Ishikawa (cell line): Measurements from ENCODE around the gene CLCN2.
A peak's percentile ranks its signal among the peaks of the same experiment; 100 is the strongest.

ENCODE experiments used
- CEBPB ChIP-seq: IDR thresholded peaks from 2 replicates; pipeline ENCODE4 v1.6.1; 2012
- CREB1 ChIP-seq: IDR thresholded peaks from 2 replicates; pipeline ENCODE4 v1.6.1; 2012; ENCODE audit warnings: low read depth
- EGR1 ChIP-seq: IDR thresholded peaks from 2 replicates; pipeline ENCODE4 v1.6.1; 2012
- EP300 ChIP-seq: IDR thresholded peaks from 2 replicates; pipeline ENCODE4 v1.6.1; 2012; ENCODE audit warnings: borderline replicate concordance
- FOXM1 ChIP-seq: IDR thresholded peaks from 2 replicates; pipeline ENCODE4 v1.6.1; 2012; ENCODE audit warnings: low read depth, borderline replicate concordance
- MAX ChIP-seq: IDR thresholded peaks from 2 replicates; pipeline ENCODE4 v1.6.1; 2012
- NFIC ChIP-seq: IDR thresholded peaks from 2 replicates; pipeline ENCODE4 v1.6.1; 2012
- RAD21 ChIP-seq: IDR thresholded peaks from 2 replicates; pipeline ENCODE4 v1.6.1; 2012; ENCODE audit warnings: low read depth
- REST ChIP-seq: IDR thresholded peaks from 2 replicates; pipeline ENCODE4 v1.6.1; 2012; ENCODE audit warnings: low read depth, mild to moderate bottlenecking
- TAF1 ChIP-seq: IDR thresholded peaks from 2 replicates; pipeline ENCODE4 v1.6.1; 2012; ENCODE audit warnings: low read depth, mild to moderate bottlenecking
- TCF12 ChIP-seq: IDR thresholded peaks from 2 replicates; pipeline ENCODE4 v1.6.1; 2012; ENCODE audit warnings: low read depth
- TEAD4 ChIP-seq: IDR thresholded peaks from 2 replicates; pipeline ENCODE4 v1.6.1; 2012
- USF1 ChIP-seq: IDR thresholded peaks from 2 replicates; pipeline ENCODE4 v1.6.1; 2012
- YY1 ChIP-seq: IDR thresholded peaks from 2 replicates; pipeline ENCODE4 v1.6.1; 2012; ENCODE audit warnings: low read depth
- ZBTB7A ChIP-seq: IDR thresholded peaks from 2 replicates; pipeline ENCODE4 v1.6.1; 2012; ENCODE audit warnings: low read depth

The CLCN2 gene

GRCh38 chr3:184305577-184305976, 55.8 kb downstream of the CLCN2 start:
- TF ChIP-seq MAX = no peak
- no peak for TF ChIP-seq EP300
- TF ChIP-seq TEAD4 = no peak
- TF ChIP-seq FOXM1 = no peak
- TF ChIP-seq NFIC = no peak
- TF ChIP-seq USF1 = no peak
- TF ChIP-seq EGR1 = no peak
- no peak for TF ChIP-seq CEBPB
- TF ChIP-seq ZBTB7A = no peak
- no peak for TF ChIP-seq RAD21
- TF ChIP-seq REST = no peak
- TF ChIP-seq CREB1 = no peak
- no peak for TF ChIP-seq TCF12
- TF ChIP-seq TAF1 = no peak
- TF ChIP-seq YY1 = no peak

- TF ChIP-seq FOXM1 = no peak
- TF ChIP-seq CEBPB = no peak
- TF ChIP-seq TAF1 = no peak
- TF ChIP-seq CREB1 = no peak
These were observed 61.1 kb downstream of the CLCN2 start for GRCh38 chr3:184300378-184300720.

- no peak for TF ChIP-seq EGR1
- no peak for TF ChIP-seq MAX
- no peak for TF ChIP-seq YY1
- TF ChIP-seq ZBTB7A = no peak
- TF ChIP-seq FOXM1 = no peak
- no peak for TF ChIP-seq CREB1
- TF ChIP-seq NFIC = no peak
- no peak for TF ChIP-seq REST
- TF ChIP-seq CEBPB = no peak
- TF ChIP-seq EP300 = no peak
These were observed 61.7 kb downstream of the CLCN2 start for GRCh38 chr3:184299488-184300377.

- 0 out of 2 replicates have a peak, but pooled peaks have one; percentile 13 for TF ChIP-seq MAX
- peak; percentile 87 for TF ChIP-seq YY1
- no peak for TF ChIP-seq EGR1
- TF ChIP-seq TAF1 = peak; percentile 93
These were observed 62.5 kb downstream of the CLCN2 start, which contains the start of gene PSMD2 for GRCh38 chr3:184298759-184299487. PSMD2 (plus strand) TSS chr3:184299241; CDS start chr3:184299267, 26 bp downstream.

- TF ChIP-seq YY1 (no peak), TAF1 (no peak), REST (no peak), TEAD4 (no peak), CREB1 (no peak), ZBTB7A (no peak), EP300 (no peak), TCF12 (no peak), CEBPB (no peak), FOXM1 (no peak), RAD21 (no peak), NFIC (no peak), USF1 (no peak), MAX (no peak), EGR1 (no peak)
These were observed 64.8 kb downstream of the CLCN2 start for GRCh38 chr3:184296616-184297015.
